Activated CD4-positive, alpha-beta memory T cell treated with anti-CD3 and anti-CD28 coated beads, Interleukin-2, amount 10 ng/mL, durations not matched to agents 7 days and 5 days (primary cell): Measurements from ENCODE around the gene PCSK9. TPM values are rescaled to one million over a fixed set of nuclear protein-coding genes. Genes with fewer than 3 reads are reported as not detected.

ENCODE experiments used
- CTCF ChIA-PET: fragments of 350-600 bp; sonication (Branson Sonifier 250); formaldehyde crosslinking; loops from one replicate; lab custom pipeline; 2021; ENCODE audit warnings: antibody characterized with exemption, inconsistent platforms; lab: Charles Lee
- POLR2A ChIA-PET: fragments of 350-600 bp; sonication (Branson Sonifier 250); formaldehyde crosslinking; loops from one replicate; lab custom pipeline; 2021; ENCODE audit warnings: antibody characterized with exemption; lab: Charles Lee
- DNase-seq: peaks from one replicate; pipeline ENCODE4 v3.0.0-alpha.2; 2020
- H3K27ac Mint-ChIP-seq: one replicate; pipeline ENCODE4 v1.8.0; 2021; ENCODE audit warnings: mild to moderate bottlenecking, mixed read lengths
- H3K27me3 Mint-ChIP-seq: one replicate; pipeline ENCODE4 v1.8.0; 2021; ENCODE audit warnings: mixed read lengths
- H3K36me3 Mint-ChIP-seq: one replicate; pipeline ENCODE4 v1.8.0; 2021; ENCODE audit warnings: low read depth, mixed read lengths
- H3K4me1 Mint-ChIP-seq: one replicate; pipeline ENCODE4 v1.8.0; 2021; ENCODE audit warnings: mixed read lengths
- H3K4me3 Mint-ChIP-seq: one replicate; pipeline ENCODE4 v1.8.0; 2021; ENCODE audit warnings: mild to moderate bottlenecking, mixed read lengths
- H3K9me3 Mint-ChIP-seq: one replicate; pipeline ENCODE4 v1.8.0; 2021; ENCODE audit warnings: mixed read lengths
- total RNA-seq, 2 experiments: library from RNA; stranded (reverse); gene quantifications; one replicate each; pipeline ENCODE4 v1.2.3, GENCODE V29; 2021

Gene PCSK9
- total RNA-seq, 2 experiments from 2014 or later: 0.05 to 0.18 TPM

GRCh38 chr1:55059302-55060132 lies 20.2 kb downstream of the PCSK9 start:
- Mint-ChIP-seq H3K9me3 (no peaks in the 10 kb centered on the region), H3K36me3 (no peaks in the 10 kb centered on the region), H3K4me3 (no peak overlapping the region), H3K27ac (no peak overlapping the region), H3K4me1 (peaks cover 2% of the 10 kb centered on the region), H3K27me3 (no peaks in the 10 kb centered on the region)
- POLR2A ChIA-PET: no interaction called here
- DNase-seq: no peak
- CTCF ChIA-PET: interaction anchor here (3.9 kb wide), 1 partner anchor 12 kb away, joined by 13 read pairs; no protein-coding TSS in a partner anchor

GRCh38 chr1:55060133-55060999 lies 21.0 kb downstream of the PCSK9 start:
- H3K4me3 Mint-ChIP-seq: no peak overlapping the region
- no peaks in the 10 kb centered on the region for H3K27me3 Mint-ChIP-seq
- H3K9me3 Mint-ChIP-seq: no peaks in the 10 kb centered on the region
- H3K27ac Mint-ChIP-seq: no peak overlapping the region
- CTCF ChIA-PET: interaction anchor here (3.9 kb wide), 1 partner anchor 11 kb away, joined by 13 read pairs; no protein-coding TSS in a partner anchor
- peaks cover 2% of the 10 kb centered on the region for H3K4me1 Mint-ChIP-seq
- DNase-seq: no peak
- POLR2A ChIA-PET: no interaction called here
- no peaks in the 10 kb centered on the region for H3K36me3 Mint-ChIP-seq

GRCh38 chr1:55061000-55061705 lies 21.8 kb downstream of the PCSK9 start:
- no peak overlapping the region for H3K27ac Mint-ChIP-seq
- peaks cover 2% of the 10 kb centered on the region for H3K4me1 Mint-ChIP-seq
- DNase-seq: no peak
- H3K27me3 Mint-ChIP-seq: no peaks in the 10 kb centered on the region
- ChIA-PET CTCF (interaction anchor here (3.9 kb wide), 1 partner anchor 10 kb away, joined by 13 read pairs; no protein-coding TSS in a partner anchor), POLR2A (no interaction called here)
- no peaks in the 10 kb centered on the region for H3K9me3 Mint-ChIP-seq
- no peaks in the 10 kb centered on the region for H3K36me3 Mint-ChIP-seq
- no peak overlapping the region for H3K4me3 Mint-ChIP-seq

- Mint-ChIP-seq H3K27me3 (no peaks in the 10 kb centered on the region), H3K4me3 (no peak overlapping the region), H3K9me3 (no peaks in the 10 kb centered on the region), H3K27ac (no peak overlapping the region), H3K4me1 (peaks cover 2% of the 10 kb centered on the region), H3K36me3 (peaks cover 3% of the 10 kb centered on the region)
- ChIA-PET POLR2A (no interaction called here), CTCF (interaction anchor here (3.9 kb wide), 1 partner anchor 9 kb away, joined by 13 read pairs; no protein-coding TSS in a partner anchor)
- no peak for DNase-seq
These were observed 22.5 kb downstream of the PCSK9 start for GRCh38 chr1:55061706-55062321.

- peaks cover 11% of the 10 kb centered on the region for H3K36me3 Mint-ChIP-seq
- no peaks in the 10 kb centered on the region for H3K9me3 Mint-ChIP-seq
- no peaks in the 10 kb centered on the region for H3K27me3 Mint-ChIP-seq
- H3K4me1 Mint-ChIP-seq: peaks cover 2% of the 10 kb centered on the region
- ChIA-PET CTCF (interaction anchor here (1.0 to 3.9 kb wide), 2 partner anchors 8 to 214 kb away, joined by 3 to 13 read pairs; no protein-coding TSS in a partner anchor), POLR2A (no interaction called here)
- no peak overlapping the region for H3K27ac Mint-ChIP-seq
- no peak overlapping the region for H3K4me3 Mint-ChIP-seq
- DNase-seq: no peak
These were observed 23.6 kb downstream of the PCSK9 start for GRCh38 chr1:55062801-55063576.

GRCh38 chr1:55063577-55063942 lies 24.2 kb downstream of the PCSK9 start:
- Mint-ChIP-seq H3K36me3 (peaks cover 12% of the 10 kb centered on the region), H3K4me3 (no peak overlapping the region), H3K27me3 (no peaks in the 10 kb centered on the region), H3K27ac (no peak overlapping the region), H3K4me1 (peaks cover 2% of the 10 kb centered on the region), H3K9me3 (no peaks in the 10 kb centered on the region)
- no peak for DNase-seq
- POLR2A ChIA-PET: no interaction called here
- CTCF ChIA-PET: interaction anchor here (1.0 kb wide), 2 partner anchors 41 to 213 kb away, joined by 3 to 4 read pairs; no protein-coding TSS in a partner anchor

GRCh38 chr1:55064071-55064581 lies 24.8 kb downstream of the PCSK9 start:
- H3K27ac Mint-ChIP-seq: no peak overlapping the region
- peaks cover 18% of the 10 kb centered on the region for H3K36me3 Mint-ChIP-seq
- ChIA-PET CTCF (interaction anchor here (1.0 kb wide), 2 partner anchors 42 to 213 kb away, joined by 3 to 4 read pairs; no protein-coding TSS in a partner anchor), POLR2A (no interaction called here)
- no peak for DNase-seq
- H3K9me3 Mint-ChIP-seq: no peaks in the 10 kb centered on the region
- no peak overlapping the region for H3K4me3 Mint-ChIP-seq
- no peaks in the 10 kb centered on the region for H3K27me3 Mint-ChIP-seq
- peaks cover 2% of the 10 kb centered on the region for H3K4me1 Mint-ChIP-seq

- H3K27ac Mint-ChIP-seq: no peak overlapping the region
- peaks cover 23% of the 10 kb centered on the region for H3K36me3 Mint-ChIP-seq
- peaks cover 2% of the 10 kb centered on the region for H3K4me1 Mint-ChIP-seq
- H3K9me3 Mint-ChIP-seq: no peaks in the 10 kb centered on the region
- no peak overlapping the region for H3K4me3 Mint-ChIP-seq
- DNase-seq: no peak
- H3K27me3 Mint-ChIP-seq: no peaks in the 10 kb centered on the region
- POLR2A ChIA-PET: no interaction called here
- CTCF ChIA-PET: no interaction called here
These were observed 25.5 kb downstream of the PCSK9 start for GRCh38 chr1:55064861-55065263.

GRCh38 chr1:55065648-55066047 lies 26.3 kb downstream of the PCSK9 start:
- Mint-ChIP-seq H3K27me3 (no peaks in the 10 kb centered on the region), H3K27ac (no peak overlapping the region), H3K4me3 (no peak overlapping the region), H3K36me3 (peaks cover 31% of the 10 kb centered on the region), H3K9me3 (no peaks in the 10 kb centered on the region), H3K4me1 (no peaks in the 10 kb centered on the region)
- DNase-seq: no peak
- ChIA-PET CTCF (no interaction called here), POLR2A (no interaction called here)

GRCh38 chr1:55067022-55067778 lies 27.9 kb downstream of the PCSK9 start:
- H3K36me3 Mint-ChIP-seq: peaks cover 45% of the 10 kb centered on the region
- H3K27ac Mint-ChIP-seq: no peak overlapping the region
- H3K9me3 Mint-ChIP-seq: no peaks in the 10 kb centered on the region
- H3K4me3 Mint-ChIP-seq: no peak overlapping the region
- CTCF ChIA-PET: interaction anchor here (1.1 kb wide), 1 partner anchor 45 kb away, joined by 4 read pairs; no protein-coding TSS in a partner anchor
- H3K27me3 Mint-ChIP-seq: no peaks in the 10 kb centered on the region
- POLR2A ChIA-PET: no interaction called here
- DNase-seq: no peak
- peaks cover 10% of the 10 kb centered on the region for H3K4me1 Mint-ChIP-seq

- H3K4me1 Mint-ChIP-seq: peaks cover 17% of the 10 kb centered on the region
- POLR2A ChIA-PET: no interaction called here
- no peak for DNase-seq
- CTCF ChIA-PET: interaction anchor here (1.1 kb wide), 1 partner anchor 46 kb away, joined by 4 read pairs; no protein-coding TSS in a partner anchor
- no peak overlapping the region for H3K4me3 Mint-ChIP-seq
- no peaks in the 10 kb centered on the region for H3K27me3 Mint-ChIP-seq
- H3K36me3 Mint-ChIP-seq: peaks cover 52% of the 10 kb centered on the region
- H3K27ac Mint-ChIP-seq: no peak overlapping the region
- no peaks in the 10 kb centered on the region for H3K9me3 Mint-ChIP-seq
These were observed 28.6 kb downstream of the PCSK9 start for GRCh38 chr1:55067914-55068313.
